ENCODE measurements around the gene KDM3A.
"Not testable (repeated sequence)": the region's sequence is repeated elsewhere in the genome, so short reads cannot be mapped to it uniquely, and the experiment has no call there.

Gene KDM3A

GRCh38 chr2:86484385-86484784 is 43.2 kb downstream of the KDM3A start:
- no peak for DNase-seq

DNA sequence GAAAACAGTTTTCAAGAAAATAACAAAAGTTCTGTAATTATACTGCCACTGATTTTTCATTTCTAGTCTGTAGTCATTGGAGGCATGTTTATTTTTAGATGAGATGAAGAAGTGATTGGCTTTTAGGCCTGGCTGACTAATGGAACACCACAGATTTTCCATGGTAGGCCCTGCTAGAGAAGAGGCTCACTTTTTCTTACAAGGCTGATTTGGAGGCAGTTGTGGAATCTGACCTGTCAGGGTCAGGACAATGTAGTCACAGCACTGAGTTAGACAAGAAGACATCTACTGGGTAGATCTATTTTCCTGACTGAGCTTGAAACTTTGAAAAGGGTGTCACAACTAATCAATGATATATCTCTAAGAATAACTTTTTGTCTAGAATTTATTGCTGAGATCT is 43.9 kb downstream of the KDM3A start:
- no peak for DNase-seq

DNA sequence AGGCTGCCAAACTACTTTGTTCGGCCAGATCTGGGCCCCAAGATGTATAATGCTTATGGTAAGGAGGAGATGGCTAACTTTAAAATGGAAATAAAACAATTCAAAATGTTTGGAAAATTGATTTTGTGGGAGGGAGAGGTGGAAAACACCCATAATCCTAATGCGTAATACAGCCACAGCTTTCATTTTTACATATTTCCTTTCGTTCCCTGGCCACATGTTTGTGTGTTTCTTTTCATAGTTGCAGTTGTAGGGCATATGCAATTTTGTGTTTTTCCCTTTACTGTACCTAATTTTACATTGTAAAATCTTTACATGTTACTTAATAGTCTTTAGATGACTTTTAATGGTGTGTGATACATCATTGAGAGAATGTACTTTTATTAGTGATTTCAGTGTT is 44.6 kb downstream of the KDM3A start:
- DNase-seq: no peak

DNA sequence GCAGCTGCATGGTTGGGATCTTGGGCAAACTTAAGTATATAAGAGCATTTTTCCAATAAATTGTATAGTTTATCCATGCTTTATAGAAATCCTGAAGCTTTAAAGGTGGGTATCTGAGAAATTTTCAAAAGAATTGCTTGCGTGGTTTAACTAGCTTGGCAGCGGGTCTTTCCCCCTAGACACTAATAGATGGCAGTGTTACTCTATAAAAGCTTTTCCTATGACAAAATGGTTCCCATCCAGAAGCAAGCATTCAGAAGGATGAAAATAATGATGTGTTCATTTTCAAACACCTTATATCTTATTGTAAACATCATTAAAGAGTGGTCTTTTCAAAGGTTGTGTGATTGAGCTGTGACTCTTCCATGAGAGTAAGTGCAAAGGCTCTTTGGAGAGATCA is 45.9 kb downstream of the KDM3A start:
- DNase-seq: no peak

GRCh38 chr2:86488561-86489250 is 47.5 kb downstream of the KDM3A start:
- DNase-seq: no peak

DNA sequence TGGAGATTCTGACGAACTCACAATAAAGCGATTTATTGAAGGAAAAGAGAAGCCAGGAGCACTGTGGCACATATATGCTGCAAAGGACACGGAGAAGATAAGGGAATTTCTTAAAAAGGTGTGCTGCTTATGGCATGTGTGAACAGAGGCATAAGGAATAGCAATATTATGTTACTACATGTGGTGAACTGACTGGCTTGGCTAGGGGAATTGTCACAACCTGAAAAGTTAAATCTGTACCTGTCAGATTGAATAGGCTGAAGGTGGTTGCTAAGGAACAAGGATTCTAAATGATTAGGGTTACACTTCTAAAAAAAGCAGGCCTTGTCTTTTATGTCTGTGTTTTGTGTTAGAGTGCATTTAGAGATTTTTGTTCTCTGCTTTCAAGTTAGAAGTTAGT is 48.4 kb downstream of the KDM3A start:
- no peak for DNase-seq

DNA sequence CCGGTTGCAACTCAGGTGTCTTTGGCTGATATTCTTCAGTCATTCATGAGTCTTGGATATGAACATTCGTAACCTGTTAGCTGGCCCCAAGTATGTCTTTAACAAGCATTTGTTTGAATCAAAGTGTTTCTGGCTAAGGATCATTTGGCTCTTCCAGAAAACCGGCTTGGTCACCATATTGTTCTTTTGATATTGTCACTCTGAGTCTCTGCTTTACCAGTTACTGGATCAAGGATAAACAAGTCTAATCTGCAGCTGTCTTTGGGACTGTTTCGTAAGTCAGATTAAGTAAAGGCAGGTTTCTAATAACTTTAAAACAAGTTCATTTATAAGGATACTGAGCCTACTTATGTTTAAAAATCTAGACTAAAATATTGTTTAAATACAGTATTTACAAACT is 49.1 kb downstream of the KDM3A start:
- no peak for DNase-seq

DNA sequence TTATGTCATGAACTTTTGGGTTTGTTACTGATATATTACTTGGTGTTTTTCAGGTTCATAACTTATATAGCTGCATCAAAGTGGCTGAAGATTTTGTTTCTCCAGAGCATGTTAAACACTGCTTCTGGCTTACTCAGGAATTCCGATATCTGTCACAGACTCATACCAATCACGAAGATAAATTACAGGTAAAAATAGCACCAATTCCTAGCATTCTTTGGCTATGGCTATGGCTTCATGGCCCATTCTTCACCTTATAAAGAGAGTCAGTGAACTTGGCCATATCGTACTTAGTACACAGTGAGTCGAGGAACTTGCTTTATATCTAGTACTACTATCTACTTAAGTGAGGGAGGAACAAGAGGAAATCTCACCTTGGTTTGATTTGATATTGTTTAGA is 49.9 kb downstream of the KDM3A start:
- DNase-seq: no peak

DNA sequence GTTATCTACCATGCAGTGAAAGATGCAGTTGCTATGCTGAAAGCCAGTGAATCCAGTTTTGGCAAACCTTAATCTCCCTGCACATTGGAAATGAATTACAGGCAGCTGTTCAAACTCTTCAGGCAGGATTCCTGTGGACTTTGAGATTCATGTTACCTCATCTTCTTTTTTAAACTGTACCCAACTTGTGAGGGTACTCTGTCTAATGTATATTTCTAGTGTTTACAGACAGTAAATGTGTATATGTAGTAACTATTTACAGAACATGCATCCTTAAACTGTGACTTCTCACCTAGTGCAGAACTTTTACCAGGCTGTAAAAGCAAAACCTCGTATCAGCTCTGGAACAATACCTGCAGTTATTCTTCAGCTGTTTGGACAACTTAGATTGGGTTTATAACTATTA is 50.9 kb downstream of the KDM3A start:
- no peak for DNase-seq

DNA sequence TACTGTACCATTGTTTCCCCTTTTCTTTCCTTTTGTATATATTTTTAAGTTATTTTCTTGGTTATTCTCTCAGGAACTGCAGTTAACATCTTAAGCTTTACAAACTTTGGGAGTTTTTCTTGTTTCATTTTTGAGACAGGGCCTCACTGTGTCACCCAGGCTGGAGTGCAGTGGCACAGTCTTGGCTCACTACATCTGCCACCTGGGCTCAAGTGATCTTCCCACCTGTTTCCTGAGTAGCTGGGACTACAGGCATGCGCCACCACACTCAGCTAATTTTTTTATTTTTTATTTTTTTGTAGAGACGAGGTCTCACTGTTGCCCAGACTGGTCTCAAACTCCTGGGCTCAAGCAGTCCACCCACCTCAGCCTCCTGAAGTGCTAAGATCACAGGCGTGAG is 55.2 kb downstream of the KDM3A start:
- not testable (repeated sequence) for DNase-seq

DNA sequence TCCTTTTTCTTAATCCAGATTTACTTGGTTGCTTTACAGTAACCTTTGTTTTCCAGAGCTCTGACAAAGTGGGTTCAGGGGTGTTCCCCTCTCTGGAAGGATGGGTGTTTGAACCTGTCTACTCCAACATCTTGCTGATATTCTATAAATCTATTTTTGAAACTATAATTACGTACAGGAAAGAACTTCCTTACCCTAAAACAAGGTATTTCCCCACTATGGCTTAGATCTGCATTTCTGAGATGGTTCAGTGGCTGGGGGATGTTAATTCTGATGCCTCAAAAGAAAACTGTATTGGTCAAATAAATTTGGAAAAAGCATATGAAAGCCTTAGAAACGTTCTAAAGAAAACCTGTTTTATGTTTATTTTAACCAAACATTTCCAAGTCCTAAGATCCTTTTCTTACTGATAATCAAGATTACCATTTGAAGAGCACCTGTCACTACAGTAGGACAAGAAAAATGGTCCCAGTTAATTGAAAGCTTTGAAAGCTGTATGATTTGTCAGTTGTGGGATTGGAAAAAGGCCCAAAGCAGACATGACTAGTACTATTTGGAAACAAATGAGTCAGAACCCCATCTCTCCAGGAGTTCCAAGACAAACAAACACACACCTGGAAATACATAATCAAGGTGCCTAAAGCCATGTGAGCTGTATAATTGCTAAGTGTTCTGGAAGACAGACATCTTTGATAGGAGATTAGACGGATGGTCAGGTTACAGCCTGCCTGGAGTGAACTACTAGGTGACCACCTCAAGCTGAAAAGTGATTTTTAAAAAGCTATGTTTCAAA is 57.5 kb downstream of the KDM3A start:
- no peak for DNase-seq

- DNase-seq: no peak
Measured at GRCh38 chr2:86499326-86499725, 58.2 kb downstream of the KDM3A start.

GRCh38 chr2:86500325-86501083 is 59.3 kb downstream of the KDM3A start:
- DNase-seq: no peak

DNA sequence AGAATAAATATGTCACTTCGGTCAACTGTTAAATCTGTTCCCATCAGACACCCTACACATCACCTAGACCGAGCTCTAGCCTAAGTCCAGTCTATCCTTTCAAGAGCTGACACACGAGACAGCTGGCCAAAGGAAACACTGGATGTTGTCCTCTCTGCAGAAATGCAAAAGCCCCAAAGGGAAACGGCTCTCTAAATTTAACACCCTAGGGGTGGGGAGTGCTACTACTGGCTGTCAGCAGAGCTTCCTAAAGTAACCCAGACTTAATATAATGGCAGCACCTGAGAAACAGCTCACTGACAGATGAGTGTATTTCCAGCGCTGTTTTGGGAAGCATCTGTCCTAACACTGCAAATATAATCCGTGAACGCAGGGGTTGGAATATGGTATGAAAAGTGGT is 66.4 kb downstream of the KDM3A start:
- DNase-seq: no peak

- no peak for DNase-seq
Measured at GRCh38 chr2:86510436-86510933, 69.3 kb downstream of the KDM3A start.

- no peak for DNase-seq
Measured at GRCh38 chr2:86512034-86512433, 70.9 kb downstream of the KDM3A start.

GRCh38 chr2:86512892-86513291 is 71.7 kb downstream of the KDM3A start:
- no peak for DNase-seq

DNA sequence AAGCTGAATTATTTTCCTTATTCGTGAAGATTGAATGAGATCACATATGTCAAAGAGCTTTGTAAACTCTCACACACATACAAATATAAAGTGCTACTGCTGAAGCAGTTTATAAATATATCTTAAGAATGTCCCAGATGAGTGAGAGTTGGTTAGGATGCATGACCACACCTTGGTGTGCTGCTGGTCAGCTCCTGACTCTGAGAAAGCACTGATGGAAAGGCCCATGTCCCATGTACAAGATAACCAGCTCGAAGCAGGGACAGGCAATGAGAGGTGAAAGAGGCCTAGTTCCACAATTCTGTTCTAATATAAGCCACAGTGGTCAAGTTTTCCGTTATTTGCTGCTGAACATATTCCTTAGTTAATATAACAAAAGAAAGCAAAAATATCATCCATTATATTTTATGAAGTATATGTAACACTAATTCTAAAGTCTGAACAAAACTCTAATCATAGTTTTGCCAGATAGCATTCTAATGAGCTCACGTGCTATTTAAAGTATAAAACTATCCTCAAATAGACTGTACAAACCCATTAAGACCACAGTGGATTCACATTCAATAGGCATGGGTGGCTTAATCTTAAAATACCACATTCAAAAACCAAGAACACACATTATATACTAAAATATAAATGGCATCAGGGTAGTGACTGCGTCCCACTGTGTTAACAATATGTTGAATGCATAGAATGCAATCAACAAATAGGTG is 72.9 kb downstream of the KDM3A start:
- no peak for DNase-seq

- peak; percentile 55 for DNase-seq
Measured at GRCh38 chr2:86518481-86518880, 77.3 kb downstream of the KDM3A start.

GRCh38 chr2:86519349-86519748 is 78.2 kb downstream of the KDM3A start:
- DNase-seq: no peak

GRCh38 chr2:86520153-86520552 is 79.0 kb downstream of the KDM3A start:
- no peak for DNase-seq

- no peak for DNase-seq
Measured at GRCh38 chr2:86521922-86522321, 80.8 kb downstream of the KDM3A start.

- DNase-seq: no peak
Measured at GRCh38 chr2:86522711-86523110, 81.5 kb downstream of the KDM3A start.

All from CD4-positive, alpha-beta T cell treated with Interleukin-17A for 4 hours (primary cell).